HG03378 (cell line): ENCODE data around the gene THAP3.
"Not testable (repeated sequence)": the region's sequence is repeated elsewhere in the genome, so short reads cannot be mapped to it uniquely, and the experiment has no call there.

ENCODE experiments used
- ATAC-seq: cut with Tn5 transposase; IDR thresholded peaks from one replicate; pipeline ENCODE4 v1.9.1; 2021; ENCODE audit warnings: mild to moderate bottlenecking, moderate library complexity; ENCODE audit not compliant: unreplicated experiment

Gene THAP3

DNA sequence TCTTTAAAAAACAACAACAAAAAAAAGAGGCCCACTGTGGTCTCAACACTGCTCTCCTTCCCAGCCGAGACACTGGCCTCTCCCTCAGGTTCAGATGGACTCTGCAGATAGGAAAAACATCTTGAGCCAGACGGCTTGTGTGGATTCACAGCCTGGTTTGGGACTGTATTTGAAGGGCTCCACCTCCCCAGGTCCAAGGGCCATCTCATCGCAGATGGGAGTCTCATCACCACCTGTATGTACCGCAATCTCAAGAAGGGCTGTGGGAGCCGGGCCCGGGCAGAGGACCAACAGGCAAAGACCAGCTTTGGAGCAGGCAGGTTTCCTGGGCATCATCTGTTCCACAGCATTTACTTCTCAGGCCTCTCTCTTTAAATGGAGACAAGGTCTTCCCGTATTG, 34.6 kb upstream of the THAP3 start:
- ATAC-seq, result no peak

DNA sequence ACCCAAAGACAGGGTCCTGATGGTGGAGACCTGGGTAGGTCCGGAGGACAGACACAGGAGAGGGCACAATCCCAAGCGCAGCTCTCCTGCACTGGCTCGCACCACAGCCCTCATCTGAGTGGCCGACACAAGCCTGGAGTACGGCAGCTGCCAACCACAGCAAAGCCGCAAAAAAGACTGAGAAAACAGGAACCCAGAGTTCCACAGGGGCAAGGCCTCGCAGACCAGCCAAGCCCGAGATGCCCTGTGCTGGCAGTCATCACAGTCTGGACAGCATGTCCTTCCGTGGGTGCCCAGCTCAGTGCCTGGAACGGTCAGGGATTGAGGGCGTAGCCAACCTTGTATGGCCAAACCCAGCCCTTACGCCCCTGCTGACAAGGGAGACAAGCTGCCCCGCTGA, 33.4 kb upstream of the THAP3 start:
- ATAC-seq, result no peak

DNA sequence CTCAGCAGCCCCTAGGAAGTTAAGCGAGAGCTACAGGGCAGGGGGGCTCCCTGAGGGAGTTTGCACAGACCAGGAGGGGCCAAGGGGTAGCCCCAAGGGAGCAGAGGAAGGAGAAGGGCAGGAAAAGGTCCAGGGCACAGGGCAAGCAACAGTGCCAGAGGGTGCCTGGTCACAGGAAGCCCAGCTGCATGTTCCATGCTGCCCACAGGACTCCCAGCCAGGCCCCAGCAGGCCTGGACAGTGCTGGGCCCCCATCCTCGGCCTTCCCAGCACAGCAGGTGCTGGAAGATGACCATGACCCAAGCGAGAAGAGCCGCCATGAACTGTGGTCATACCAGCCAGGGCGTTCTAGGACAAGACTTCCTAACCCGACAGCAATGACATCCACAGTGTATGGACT, 33.0 kb upstream of the THAP3 start:
- ATAC-seq, result no peak

DNA sequence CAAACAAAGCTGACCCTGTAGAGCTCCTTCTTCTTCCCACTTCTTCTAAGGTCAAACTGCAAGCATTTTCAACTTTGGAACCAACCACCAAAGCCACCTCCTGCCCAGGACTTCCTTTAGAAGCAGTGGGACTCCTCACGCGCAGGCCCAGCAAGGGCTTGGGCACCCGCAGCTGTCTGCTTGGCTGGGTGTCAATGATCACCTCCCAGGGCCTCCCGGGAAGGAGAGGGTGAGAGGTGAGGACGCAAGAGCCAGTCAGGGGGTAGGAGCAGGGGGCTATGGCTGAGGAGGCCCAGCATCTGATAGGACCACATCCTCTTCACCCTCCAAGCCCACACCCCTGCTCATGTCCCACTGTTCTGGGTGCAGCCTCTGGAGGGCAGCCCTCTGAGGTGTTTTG, 32.2 kb upstream of the THAP3 start:
- ATAC-seq, result no peak

DNA sequence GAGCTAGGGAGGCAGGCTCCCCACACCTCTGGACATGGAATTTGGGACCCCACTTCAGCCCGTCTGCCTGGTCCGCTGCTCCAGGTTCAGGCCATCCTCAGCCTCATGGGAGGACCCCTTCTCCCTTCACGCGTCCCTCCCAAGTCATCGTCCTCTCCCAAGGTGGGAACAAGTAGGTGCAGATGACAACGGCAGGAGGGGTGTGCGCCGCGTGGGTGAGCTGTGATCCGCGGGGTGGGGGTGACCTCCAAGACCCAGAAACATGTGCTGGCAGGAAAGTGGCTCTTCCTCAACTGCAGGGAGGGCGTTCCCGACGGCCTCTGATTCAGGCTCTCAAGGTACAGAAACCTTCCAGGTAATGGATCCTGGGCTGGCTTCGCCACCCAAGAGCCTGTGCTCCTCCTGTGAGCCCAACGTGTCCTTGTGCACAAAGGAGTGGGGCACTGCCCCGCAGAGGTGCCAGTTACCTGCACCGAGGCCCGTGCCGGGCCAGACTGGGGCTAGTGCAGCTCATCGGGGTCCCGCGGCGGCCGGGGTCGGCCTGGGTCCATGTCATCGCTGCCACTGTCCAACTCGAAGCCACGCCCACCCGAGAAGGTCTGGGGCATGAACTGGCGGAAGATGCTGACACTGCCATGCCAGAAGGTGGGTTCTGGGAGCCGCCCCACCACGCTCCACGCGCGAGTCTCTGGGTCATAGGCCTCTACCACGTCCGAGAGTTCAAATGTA, 31.6 kb upstream of the THAP3 start:
- ATAC-seq, result no peak

DNA sequence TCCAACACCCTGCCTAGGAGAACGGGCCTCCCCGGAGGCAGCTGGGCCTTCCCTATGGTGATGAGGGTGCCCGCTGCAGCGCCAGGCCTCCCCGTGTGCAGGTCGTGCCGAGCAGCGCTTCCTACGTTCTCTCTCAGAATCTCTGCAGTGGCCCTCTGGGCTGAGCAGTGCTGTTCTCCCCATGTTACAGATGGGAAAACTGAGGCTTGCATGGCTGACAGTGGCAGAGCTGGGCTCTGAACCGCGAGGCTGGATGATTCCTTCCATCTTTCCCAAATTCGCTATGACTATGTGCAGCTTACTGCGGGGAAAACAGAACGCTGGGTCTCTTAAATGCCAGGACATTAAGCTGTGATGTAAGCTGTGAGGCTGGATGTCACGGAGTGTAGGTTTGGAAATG, 30.9 kb upstream of the THAP3 start:
- no peak for ATAC-seq

DNA sequence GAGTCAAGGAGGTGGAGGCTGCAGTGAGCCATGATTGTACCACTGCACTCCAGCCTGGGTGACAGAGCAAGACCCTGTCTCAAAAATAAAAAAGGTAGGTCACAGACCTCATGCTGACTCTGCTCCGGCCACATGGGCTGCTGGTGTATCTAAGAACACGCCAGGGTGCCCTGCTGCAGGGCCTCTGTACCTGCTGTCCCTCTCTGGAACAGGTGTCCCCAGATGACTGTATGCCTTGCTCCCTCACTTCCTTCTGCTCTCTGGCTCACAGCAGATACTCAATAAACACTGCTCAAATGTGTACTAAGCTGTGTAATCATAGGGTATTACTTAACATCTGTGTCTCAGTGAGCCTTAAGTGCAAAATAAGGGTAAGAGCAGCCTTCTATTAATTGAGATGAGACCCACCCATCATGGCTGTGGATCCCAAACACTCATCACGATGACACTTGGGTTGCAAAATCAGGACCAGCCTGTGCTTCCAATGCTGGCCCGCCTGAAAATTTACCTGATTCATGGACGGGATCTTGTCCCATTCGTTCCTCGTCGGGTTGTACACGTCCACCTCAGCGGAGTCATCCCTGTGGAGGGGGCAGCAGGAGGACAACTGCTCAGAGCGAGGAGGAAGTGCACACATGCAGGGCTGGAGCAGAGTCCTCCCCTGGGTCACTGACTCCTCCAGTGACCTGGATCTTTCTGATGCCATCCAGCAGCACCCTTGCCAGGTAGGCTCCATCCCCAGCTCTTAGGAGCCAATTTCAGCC, 29.5 kb upstream of the THAP3 start:
- ATAC-seq, result no peak

DNA sequence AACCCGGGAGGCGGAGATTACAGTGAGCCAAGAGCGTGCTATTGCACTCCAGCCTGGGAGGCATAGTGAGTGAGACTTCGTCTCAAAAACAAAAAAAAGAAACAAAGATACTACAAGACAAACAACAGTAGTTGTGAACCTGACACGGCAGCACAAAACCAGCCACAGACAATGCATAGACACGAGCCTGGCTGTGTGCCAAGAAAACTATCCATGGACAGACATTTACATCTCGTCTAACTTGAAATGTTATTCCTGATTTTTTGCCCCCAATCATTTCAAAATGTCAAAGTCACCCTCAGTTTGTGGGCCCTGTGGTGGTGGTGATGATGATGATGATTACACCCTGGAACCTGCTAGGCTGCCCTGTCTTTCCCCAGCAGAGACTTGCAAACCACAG, 28.3 kb upstream of the THAP3 start:
- no peak for ATAC-seq

DNA sequence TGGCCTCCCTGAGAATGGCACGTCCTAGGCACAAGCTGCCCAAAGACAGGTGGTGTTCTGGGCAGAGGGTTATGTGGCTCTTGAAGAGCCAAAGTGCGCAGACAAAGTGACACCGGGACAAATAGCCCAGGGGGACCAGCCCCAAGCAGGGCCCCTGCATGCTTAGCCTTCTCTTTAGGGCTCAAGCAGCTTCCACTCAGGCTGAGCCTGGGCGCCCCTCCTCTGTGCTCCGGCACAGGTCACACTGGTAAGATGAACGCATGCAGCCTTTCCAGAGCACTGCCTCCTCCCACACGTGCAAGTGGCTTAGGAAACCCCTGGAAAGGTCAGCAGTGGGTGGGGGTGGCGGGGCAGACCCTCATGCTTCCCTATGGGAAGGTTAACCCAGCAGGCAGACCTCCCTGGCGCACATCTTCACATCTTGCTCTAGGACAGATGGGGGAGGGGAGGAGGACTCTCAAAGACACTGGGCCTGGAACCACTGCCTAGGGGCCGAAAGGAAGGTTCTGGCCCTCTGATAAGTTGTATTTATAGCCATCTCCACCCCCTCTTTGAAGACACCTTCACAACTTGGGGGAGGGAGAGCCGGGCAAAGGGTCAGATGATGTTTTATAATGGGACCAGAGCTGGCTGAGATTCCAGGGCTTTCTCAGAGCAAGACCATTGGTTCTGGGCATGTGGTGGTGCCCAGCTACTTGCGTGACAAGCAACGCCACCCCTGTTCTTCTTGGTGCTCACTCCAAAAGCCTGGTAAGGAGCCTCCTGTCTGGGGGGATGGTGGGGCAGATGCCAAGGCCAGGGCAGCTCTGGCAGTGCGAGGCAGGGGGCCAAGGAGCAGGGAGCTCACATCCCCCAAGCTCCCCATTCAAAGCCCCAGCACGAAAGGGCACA, 27.5 kb upstream of the THAP3 start:
- ATAC-seq, result no peak

DNA sequence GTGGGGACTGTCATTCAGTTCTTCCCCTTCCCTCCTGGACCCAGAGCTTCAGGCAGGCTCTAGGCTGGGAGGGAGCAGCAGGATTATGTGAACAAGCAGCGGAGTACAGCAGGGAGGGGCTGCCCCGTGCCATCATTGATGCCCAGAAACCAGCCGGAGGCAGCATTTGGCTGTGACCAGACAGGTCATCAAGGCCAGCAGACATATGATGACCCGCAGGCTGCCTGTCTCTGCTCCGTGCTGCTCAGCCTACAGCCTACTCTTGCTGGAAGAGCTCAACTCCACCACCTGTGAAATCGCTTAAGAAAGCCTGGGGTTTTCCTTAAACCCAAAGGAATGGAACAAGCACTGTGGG, 26.9 kb upstream of the THAP3 start:
- no peak for ATAC-seq

DNA sequence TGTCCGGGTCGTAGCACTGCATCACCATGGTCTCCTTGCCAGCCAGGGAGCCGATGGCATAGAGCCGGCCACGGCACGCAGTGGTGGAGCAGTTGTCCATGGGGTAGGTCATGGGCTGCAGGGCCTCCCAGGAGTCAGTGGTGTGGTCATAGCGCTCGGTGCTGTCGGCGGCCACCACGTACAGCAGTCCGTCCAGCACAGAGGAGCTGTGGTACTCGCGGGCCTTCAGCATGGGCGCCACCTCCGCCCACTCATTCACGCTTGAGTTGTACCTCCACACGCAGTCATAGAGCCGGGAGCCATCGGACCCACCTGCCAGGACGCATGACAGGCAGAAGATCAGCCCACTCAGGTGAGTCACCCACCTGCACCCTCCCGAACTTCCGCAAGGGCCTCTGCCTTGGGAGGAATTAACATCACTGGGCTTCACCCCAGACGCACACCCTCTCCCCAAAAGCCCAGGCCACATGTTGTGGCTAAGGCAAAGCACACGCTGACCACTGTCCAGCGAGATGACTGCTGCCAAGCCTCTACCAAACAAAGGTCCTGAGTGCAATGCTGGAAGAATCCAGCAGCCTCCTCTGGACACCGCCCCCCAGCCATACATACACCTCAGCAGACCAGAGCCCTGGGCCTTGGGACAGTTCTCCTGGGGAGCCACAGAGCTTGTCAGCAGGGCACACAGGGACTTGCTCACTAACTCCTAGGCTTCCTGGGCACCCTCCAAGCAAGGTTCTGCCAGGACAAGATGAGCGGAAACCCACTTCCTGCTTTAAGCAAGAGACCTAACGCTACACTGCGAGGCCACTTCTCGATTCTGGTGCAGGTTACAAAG, 25.3 kb upstream of the THAP3 start:
- ATAC-seq, result no peak

DNA sequence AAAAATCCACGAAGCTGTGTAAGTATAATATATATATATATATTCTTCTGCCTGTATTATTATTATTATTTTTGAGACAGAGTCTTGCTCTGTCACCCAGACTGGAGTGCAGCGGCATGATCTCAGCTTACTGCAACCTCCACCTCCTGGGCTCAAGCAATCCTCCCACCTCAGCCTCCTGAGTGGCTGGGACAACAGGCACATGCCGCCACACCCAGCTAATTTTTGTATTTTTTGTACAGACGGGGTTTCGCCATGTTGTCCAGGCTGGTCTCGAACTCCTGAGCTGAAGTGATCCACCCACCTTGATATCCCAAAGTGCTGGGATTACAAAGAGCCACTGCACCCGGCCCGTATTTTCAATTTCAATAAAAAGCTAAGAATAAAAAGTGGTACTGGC, 24.7 kb upstream of the THAP3 start:
- ATAC-seq, result not testable (repeated sequence)

DNA sequence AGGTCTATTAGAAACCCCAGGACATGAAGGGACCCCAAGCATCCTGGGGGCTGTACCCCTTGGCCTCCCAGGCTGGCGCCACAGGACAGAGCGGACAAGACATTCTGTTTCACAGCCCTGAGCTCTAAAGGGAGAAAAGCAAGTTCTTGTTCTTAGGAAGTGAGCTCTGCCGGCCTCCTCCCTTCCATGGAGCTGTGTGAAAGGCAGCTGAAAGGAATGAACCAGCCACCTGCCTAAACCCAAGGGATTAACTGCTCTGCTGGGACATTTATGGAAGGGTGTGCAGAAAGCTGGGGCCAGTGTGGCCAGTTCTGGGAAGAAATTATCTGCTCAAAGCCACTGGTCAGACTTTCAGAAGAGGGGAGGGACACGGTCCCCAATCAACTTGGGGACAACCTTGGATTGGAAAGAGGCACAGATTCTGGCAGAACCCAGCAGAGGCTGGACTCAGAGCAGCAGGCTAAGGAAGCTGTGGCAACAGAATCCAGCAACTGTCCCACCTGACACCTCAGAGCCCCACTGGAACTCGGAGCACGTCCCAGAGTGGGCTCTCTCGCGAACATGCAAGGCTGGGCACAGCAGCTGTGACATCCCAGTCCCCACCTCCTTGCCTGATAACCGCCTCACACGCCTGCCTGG, 24.1 kb upstream of the THAP3 start:
- no peak for ATAC-seq

DNA sequence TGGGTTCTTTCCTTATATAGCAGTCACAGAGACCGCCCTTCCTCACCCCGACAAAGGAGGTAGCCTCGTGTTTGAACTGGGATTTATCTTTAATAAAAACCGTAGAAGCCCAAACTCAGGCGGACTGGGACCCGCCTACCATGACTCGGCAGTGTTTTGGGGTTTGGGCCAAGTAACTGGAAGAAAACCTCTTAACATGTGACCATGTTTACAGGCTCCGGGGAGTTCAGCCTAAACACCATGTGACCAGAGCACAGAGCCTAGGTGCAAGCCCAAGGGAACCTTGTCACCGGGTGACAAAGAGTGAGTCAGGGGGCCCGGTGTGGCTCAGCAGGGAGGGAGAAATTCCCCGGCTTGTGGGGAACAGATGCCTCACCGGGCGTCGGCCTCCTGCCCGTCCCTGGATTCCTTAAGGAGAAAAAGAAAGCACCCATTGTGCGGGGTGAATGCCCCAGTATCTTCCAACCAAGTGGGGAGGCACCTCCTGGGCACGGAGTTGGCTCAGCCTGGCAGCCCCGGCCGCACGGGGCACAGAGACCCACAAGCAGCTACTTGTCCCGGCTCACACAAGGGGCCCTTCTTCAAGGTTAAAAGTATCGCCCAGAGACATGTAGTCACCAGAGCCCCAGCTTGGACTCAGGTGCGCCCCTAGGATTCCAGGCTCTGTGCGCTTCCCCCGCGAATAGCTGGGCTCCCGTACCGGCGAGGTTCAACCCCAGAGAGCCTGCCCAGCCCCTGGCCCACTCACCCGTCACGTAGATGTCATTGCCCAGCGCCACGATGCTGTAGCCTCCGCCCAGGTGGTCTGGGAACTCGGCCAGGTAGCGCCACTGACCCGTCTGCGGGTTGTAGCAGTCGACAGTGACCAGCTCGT, 23.4 kb upstream of the THAP3 start:
- ATAC-seq, result peak; percentile 37

DNA sequence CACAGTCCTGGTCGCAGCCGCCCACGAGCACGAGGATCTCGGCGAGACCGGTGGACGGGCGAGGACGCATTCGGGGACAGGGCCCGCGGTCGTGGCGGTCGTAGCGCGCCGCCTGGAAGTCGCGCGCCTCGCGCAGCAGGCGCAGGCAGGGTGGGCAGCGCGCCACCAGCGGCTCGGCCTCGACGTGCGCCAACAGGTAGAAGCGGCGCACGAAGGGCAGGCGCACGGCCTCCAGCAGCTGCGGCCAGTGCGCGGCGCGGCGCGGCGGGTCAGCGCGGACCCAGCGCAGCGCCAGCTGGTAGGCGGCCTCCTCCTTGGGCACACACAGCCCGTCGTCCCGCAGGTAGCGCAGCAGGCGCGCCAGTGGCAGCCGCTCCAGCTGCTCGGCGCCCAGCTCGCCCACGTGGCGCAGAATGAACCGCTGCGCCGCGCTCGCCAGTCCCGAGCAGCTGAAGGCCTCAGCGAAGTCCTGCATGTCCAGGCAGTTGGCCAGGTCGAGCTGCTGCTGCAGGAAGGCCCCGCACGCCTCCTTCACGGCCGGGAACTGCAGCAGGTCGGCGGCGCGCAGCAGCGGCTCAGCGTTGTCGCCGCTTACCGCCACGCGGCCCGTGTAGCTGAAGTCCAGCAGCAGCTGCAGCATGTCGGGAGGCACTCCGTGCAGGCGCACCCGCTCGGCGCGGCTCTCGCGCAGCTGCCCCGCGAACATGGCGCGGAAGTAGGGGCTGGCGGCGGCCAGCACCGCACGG, 22.6 kb upstream of the THAP3 start:
- peak; percentile 3 for ATAC-seq

DNA sequence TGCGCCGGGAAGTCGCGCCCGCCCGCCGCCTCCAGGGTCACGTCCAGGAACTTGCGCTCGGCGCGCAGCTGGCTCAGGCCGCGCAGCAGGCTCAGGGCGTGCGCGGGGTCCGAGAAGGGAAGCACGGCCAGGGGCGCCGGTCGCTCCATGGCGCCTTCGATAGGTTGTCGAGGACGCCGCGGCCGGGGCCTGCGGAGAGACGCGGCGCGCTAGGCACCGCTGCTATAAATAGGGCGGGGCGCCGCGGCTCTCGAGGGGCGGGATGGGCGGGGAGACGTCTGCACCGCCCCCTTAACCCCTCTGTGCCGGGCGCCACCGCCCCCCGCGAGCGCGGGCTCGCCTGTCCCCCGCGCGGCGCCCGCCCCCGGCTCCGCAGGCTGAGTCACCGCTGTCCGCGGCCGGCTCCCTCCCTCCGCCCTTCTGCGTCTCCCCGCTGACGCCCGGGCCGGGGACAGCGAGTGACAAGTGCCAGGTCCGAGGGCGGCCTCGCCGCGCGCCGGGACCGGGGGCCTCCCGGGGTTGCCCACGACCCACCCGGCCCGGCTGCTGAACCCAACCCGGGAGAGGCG, 21.9 kb upstream of the THAP3 start, which contains the start of gene KLHL21:
KLHL21 (minus strand) TSS at position 201 of the 569 bp plus-strand sequence; CDS start at position 149, 52 bp downstream.
- peak; percentile 32 for ATAC-seq

DNA sequence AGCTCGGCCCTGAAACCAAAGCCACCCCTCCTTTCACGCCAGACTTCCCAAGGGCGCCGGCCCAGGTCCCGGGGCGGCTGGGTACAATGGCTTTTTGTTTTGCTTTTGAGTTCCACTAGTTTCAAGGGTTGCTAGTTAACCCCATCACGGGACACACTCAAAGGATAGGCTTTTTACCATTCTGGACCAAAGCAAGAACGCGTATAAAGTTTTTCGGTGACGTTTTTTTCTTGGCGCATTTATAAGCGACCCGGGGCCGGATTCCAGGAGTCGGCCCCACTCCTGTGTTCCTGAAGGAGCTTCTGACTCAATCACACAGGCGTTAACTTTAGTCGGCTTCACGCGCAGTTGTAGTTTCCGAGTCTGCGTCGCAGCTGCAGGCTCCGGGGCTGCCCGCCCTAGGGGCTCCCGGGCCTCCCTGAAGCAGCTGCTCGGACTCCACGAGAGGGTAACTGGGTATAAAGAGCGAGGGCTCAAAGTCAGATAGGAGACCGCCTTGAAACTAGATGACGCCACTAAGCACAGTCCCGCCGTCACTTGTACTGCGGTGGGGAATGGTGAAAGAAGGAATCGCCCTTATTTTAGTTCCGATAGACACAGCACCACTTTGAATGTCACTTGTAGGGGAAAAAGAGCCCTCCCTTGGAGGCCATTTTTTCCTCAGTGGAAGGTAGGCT, 21.3 kb upstream of the THAP3 start:
- ATAC-seq, result peak; percentile 16
